ENCODE measurements around the gene NUDT8.

Gene NUDT8

GRCh38 chr11:67646535-67647336 lies 17.0 kb upstream of the NUDT8 start:
- Histone ChIP-seq H3K4me3 (ENCODE audit: low read depth, low read length, poor library complexity, severe bottlenecking) (no peak overlapping the region), H3K4me2 (ENCODE audit: low read length) (peak overlapping the region; percentile 39; the same call in 1 of the 2 replicates), H2AFZ (ENCODE audit: low read length) (no peak overlapping the region), H3K9ac (ENCODE audit: low read length) (no peak overlapping the region; the same call in 1 of the 2 replicates), H3K9me3 (ENCODE audit: low read length) (peaks cover 3% of the 10 kb centered on the region; the same call in 1 of the 2 replicates), H3K27ac (ENCODE audit: low read depth, low read length, poor library complexity, severe bottlenecking) (peak overlapping the region; percentile 87), H3K4me1 (ENCODE audit: insufficient read depth, low read length, severe bottlenecking) (peaks cover 52% of the 10 kb centered on the region), H3K27me3 (ENCODE audit: insufficient read depth, low read length) (peaks cover 4% of the 10 kb centered on the region; the same call in 1 of the 2 replicates), H4K20me1 (ENCODE audit: insufficient read depth, low read length) (no peaks in the 10 kb centered on the region), H3F3A (ENCODE audit: insufficient read depth, low read length) (no peaks in the 10 kb centered on the region), H3K36me3 (ENCODE audit: insufficient read depth, low read length) (no peaks in the 10 kb centered on the region; the same call in 1 of the 2 replicates), H3K9me2 (ENCODE audit: low read depth, low read length) (no peaks in the 10 kb centered on the region), H3K79me2 (ENCODE audit: insufficient read depth, low read length) (no peaks in the 10 kb centered on the region)
- TF ChIP-seq EZH2 (IDR thresholded peaks at IDR 0.05; ENCODE audit: borderline replicate concordance, low read length) (no peak), CTCF (IDR thresholded peaks at IDR 0.05; ENCODE audit: low read length) (0 out of 2 replicates have a peak, but pooled peaks have one; percentile 16)

GRCh38 chr11:67645521-67646461 lies 16.1 kb upstream of the NUDT8 start:
- Histone ChIP-seq H3K79me2 (ENCODE audit: insufficient read depth, low read length) (no peaks in the 10 kb centered on the region), H3K4me3 (ENCODE audit: low read depth, low read length, poor library complexity, severe bottlenecking) (no peak overlapping the region), H3K36me3 (ENCODE audit: insufficient read depth, low read length) (no peaks in the 10 kb centered on the region; the same call in 1 of the 2 replicates), H3K4me1 (ENCODE audit: insufficient read depth, low read length, severe bottlenecking) (peaks cover 52% of the 10 kb centered on the region), H3K4me2 (ENCODE audit: low read length) (peak overlapping the region; percentile 5; the same call in 1 of the 2 replicates), H3K9ac (ENCODE audit: low read length) (no peak overlapping the region; the same call in 1 of the 2 replicates), H3K9me3 (ENCODE audit: low read length) (peaks cover 3% of the 10 kb centered on the region; the same call in 1 of the 2 replicates), H3F3A (ENCODE audit: insufficient read depth, low read length) (no peaks in the 10 kb centered on the region), H4K20me1 (ENCODE audit: insufficient read depth, low read length) (no peaks in the 10 kb centered on the region), H2AFZ (ENCODE audit: low read length) (no peak overlapping the region), H3K27me3 (ENCODE audit: insufficient read depth, low read length) (peaks cover 4% of the 10 kb centered on the region; the same call in 1 of the 2 replicates), H3K9me2 (ENCODE audit: low read depth, low read length) (no peaks in the 10 kb centered on the region), H3K27ac (ENCODE audit: low read depth, low read length, poor library complexity, severe bottlenecking) (peak overlapping the region; percentile 52)
- TF ChIP-seq EZH2 (IDR thresholded peaks at IDR 0.05; ENCODE audit: borderline replicate concordance, low read length) (no peak), CTCF (IDR thresholded peaks at IDR 0.05; ENCODE audit: low read length) (peak; percentile 40)
